ENCODE results near the gene SFI1. TPM values are rescaled to one million over a fixed set of nuclear protein-coding genes. Genes with fewer than 3 reads are reported as not detected.
"Not testable (repeated sequence)": the region's sequence is repeated elsewhere in the genome, so short reads cannot be mapped to it uniquely, and the experiment has no call there.

SFI1 gene
- total RNA-seq, 1 donor from 2014 or later: 352 TPM

DNA sequence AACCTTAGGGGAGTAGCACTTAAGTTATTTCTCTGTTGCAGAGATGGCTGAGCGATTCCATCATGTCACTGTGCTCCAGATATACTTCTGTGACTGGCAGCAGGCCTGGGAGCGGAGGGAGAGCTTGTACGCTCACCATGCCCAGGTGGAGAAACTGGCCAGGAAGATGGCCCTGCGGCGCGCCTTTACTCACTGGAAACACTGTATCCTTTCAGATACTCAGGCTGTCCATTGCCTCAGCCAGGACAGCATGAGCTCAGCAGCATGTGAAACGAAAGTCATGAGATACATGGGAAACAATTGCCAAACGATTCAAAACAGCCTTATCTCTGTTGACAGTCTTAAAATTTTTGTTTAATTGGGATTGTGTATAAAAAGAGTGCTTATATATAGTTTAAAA is 78.9 kb downstream of the SFI1 start:
- intact Hi-C loops (cut with micrococcal nuclease): no loop called here
- no peak overlapping the region for H3K27ac Mint-ChIP-seq
- peaks cover 60% of the 10 kb centered on the region for H3K36me3 Mint-ChIP-seq (ENCODE audit: low read depth)
- no peak for DNase-seq
- no peaks in the 10 kb centered on the region for H3K9me3 Mint-ChIP-seq
- no peaks in the 10 kb centered on the region for H3K27me3 Mint-ChIP-seq
- H3K4me3 Mint-ChIP-seq: no peak overlapping the region
- peaks cover 7% of the 10 kb centered on the region for H3K4me1 Mint-ChIP-seq

DNA sequence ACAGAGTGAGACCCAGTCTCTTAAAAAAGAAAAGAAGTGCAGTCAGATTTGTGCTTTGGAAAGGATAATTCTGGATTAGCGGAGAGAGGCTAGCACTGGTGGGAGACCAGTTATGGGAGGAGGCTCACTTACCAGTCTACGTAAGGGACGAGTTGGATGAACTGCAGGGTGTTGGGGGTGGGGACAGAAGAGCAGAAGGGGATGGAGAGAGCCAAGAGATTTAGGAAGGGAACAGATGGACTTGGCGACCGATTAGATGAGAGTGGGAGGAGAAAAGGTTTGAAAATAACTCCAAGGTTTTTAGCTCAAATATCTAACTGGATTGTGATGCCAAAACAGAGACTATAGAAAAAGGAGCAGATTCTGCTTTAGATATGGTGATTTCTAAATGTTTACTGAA is 81.4 kb downstream of the SFI1 start:
- Mint-ChIP-seq H3K36me3 (ENCODE audit: low read depth) (peaks cover 62% of the 10 kb centered on the region), H3K4me3 (no peak overlapping the region), H3K9me3 (no peaks in the 10 kb centered on the region), H3K27me3 (no peaks in the 10 kb centered on the region), H3K4me1 (peaks cover 12% of the 10 kb centered on the region), H3K27ac (peak overlapping the region; percentile 3)
- intact Hi-C loops (cut with micrococcal nuclease): no loop called here
- no peak for DNase-seq

DNA sequence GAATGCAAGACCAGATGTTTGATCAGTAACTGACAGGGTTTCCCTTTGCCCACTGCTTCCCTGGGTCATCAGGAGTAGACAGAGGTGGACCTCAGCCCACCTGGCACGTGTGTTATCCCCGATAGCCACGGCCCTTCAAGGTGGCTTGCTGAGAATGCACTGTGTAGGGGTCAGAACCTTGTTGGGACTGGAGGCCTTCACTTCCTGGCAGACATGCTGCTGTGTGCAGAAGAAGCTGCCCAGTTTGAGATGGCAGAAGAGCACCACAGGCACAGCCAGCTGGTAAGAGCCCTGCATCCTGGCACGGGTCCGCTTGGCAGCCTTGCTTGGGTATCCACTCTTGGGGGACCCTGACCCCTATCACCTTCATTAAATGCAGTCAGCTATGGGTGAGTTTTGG is 81.8 kb downstream of the SFI1 start:
- no peak for DNase-seq
- no peaks in the 10 kb centered on the region for H3K27me3 Mint-ChIP-seq
- intact Hi-C loops (cut with micrococcal nuclease): no loop called here
- no peak overlapping the region for H3K4me3 Mint-ChIP-seq
- H3K36me3 Mint-ChIP-seq (ENCODE audit: low read depth): peaks cover 58% of the 10 kb centered on the region
- H3K9me3 Mint-ChIP-seq: no peaks in the 10 kb centered on the region
- H3K27ac Mint-ChIP-seq: no peak overlapping the region
- H3K4me1 Mint-ChIP-seq: peaks cover 14% of the 10 kb centered on the region

DNA sequence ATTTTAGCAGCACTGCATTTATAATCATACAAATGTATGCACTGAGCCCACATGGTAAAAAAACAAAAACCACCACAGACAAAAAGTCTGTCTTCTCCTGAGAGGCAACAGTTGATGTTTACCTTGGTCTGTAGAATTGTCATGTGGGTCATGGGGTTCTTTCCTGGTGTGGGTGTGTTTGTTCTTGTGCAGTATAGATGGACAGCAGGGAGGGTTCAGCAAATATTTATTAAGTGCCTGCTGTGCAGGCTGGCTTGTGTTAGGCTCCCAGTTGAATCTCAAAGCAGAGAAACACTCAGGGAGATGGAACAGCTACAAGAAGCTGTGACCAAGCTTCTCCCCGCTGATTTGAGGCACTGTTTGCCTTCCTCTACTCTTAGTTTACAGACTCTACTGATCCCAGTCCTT is 83.5 kb downstream of the SFI1 start:
- Mint-ChIP-seq H3K27ac (peak overlapping the region; percentile 47), H3K9me3 (no peaks in the 10 kb centered on the region), H3K36me3 (ENCODE audit: low read depth) (peaks cover 61% of the 10 kb centered on the region), H3K4me3 (no peak overlapping the region), H3K4me1 (peaks cover 30% of the 10 kb centered on the region), H3K27me3 (no peaks in the 10 kb centered on the region)
- DNase-seq: no peak
- intact Hi-C loops (cut with micrococcal nuclease): loop anchor here (5.0 kb wide), 1 partner anchor 43 kb away; no protein-coding TSS in a partner anchor

DNA sequence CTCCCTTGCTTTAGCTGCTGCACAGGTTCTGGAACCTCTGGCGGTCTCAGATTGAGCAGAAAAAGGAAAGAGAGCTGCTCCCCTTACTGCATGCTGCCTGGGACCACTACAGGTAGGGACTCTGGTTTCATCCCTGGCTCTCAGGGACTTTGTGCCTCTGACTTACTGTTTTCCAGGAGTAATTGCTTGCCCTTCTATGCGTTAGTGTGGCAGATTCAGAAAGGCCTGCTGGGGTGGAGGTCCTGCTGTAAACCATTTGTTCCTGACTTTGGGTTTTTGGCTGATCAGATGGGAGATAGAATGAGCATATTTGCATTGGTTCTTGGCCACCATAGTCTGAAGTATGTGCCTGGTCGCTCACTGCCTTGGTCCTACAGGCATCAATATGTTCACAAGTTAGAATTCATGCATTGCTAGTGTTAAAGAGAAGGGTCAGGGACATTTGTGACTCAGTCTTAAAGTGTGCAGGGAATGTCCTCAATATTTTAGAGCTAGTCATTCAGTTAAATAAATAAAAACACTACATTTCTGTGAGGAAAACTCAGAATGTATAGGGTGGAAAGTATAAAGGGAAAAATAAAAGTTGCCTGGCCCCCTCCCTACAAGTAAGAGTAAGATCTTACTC is 87.6 kb downstream of the SFI1 start:
- no peak for DNase-seq
- H3K4me1 Mint-ChIP-seq: peaks cover 48% of the 10 kb centered on the region
- no peak overlapping the region for H3K4me3 Mint-ChIP-seq
- peaks cover 73% of the 10 kb centered on the region for H3K36me3 Mint-ChIP-seq (ENCODE audit: low read depth)
- intact Hi-C loops (cut with micrococcal nuclease): loop anchor here (2.0 to 5.0 kb wide), 2 partner anchors 47 to 87 kb away; partner anchors contain the start of gene SFI1
- H3K9me3 Mint-ChIP-seq: no peaks in the 10 kb centered on the region
- H3K27me3 Mint-ChIP-seq: no peaks in the 10 kb centered on the region
- H3K27ac Mint-ChIP-seq: peak overlapping the region; percentile 6

DNA sequence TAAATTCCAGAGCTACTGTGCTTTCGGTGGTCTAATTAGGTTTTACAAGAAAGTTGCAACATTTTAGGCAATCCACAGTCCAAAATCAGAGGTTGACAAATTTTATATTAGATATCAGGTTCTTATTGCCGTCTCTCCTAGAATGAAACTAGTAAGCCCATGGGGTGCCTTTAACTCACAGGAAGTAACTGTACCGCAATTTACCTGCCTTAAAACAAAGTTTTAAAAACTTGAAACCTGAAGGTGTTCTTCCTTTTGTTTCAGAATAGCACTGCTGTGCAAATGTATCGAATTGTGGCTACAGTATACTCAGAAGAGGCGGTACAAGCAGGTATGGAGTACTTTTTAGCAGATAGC is 88.4 kb downstream of the SFI1 start:
- Mint-ChIP-seq H3K4me3 (no peak overlapping the region), H3K36me3 (ENCODE audit: low read depth) (peaks cover 77% of the 10 kb centered on the region), H3K27me3 (no peaks in the 10 kb centered on the region), H3K9me3 (no peaks in the 10 kb centered on the region), H3K27ac (peak overlapping the region; percentile 6), H3K4me1 (peaks cover 47% of the 10 kb centered on the region)
- intact Hi-C loops (cut with micrococcal nuclease): loop anchor here (5.0 kb wide), 2 partner anchors 32 to 47 kb away; no protein-coding TSS in a partner anchor
- DNase-seq: no peak

DNA sequence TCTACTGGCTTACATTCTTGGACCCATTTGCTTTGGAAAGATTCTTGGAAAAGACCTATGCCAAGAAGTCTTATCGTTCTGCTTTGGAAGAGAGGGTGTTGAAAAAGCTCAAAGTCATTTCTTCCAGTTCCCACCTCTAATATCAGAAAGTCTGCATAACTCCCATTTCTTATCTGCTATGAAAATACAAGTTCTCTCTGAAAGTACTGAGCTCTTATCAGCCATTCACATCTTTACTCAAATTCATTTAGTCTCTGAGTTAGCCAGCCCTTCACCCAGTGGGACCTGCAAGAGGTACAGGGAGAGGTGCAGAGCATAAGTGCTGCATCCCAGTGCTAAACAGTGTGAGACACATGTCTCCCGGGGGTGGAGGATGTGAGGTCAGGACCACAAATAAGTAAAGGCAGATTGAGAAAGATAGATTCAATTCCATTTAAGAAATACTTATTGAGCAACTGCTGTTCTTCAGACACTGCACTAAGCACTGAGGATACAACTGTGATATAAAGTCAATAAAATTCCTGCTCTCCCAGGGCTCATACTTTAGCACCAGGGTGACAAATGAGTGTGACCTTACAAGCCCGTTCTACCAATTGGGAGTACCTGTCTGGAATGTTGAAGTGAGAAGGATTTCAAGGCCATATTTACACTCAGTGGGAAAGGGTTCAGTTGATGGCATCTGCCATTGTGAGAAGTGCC is 89.0 kb downstream of the SFI1 start:
- DNase-seq: peak; percentile 67
- H3K4me3 Mint-ChIP-seq: peak overlapping the region; percentile 35
- H3K27ac Mint-ChIP-seq: peak overlapping the region; percentile 88
- intact Hi-C loops (cut with micrococcal nuclease): loop anchor here (5.0 kb wide), 1 partner anchor 33 kb away; no protein-coding TSS in a partner anchor
- H3K36me3 Mint-ChIP-seq (ENCODE audit: low read depth): peaks cover 71% of the 10 kb centered on the region
- H3K9me3 Mint-ChIP-seq: no peaks in the 10 kb centered on the region
- no peaks in the 10 kb centered on the region for H3K27me3 Mint-ChIP-seq
- peaks cover 44% of the 10 kb centered on the region for H3K4me1 Mint-ChIP-seq

DNA sequence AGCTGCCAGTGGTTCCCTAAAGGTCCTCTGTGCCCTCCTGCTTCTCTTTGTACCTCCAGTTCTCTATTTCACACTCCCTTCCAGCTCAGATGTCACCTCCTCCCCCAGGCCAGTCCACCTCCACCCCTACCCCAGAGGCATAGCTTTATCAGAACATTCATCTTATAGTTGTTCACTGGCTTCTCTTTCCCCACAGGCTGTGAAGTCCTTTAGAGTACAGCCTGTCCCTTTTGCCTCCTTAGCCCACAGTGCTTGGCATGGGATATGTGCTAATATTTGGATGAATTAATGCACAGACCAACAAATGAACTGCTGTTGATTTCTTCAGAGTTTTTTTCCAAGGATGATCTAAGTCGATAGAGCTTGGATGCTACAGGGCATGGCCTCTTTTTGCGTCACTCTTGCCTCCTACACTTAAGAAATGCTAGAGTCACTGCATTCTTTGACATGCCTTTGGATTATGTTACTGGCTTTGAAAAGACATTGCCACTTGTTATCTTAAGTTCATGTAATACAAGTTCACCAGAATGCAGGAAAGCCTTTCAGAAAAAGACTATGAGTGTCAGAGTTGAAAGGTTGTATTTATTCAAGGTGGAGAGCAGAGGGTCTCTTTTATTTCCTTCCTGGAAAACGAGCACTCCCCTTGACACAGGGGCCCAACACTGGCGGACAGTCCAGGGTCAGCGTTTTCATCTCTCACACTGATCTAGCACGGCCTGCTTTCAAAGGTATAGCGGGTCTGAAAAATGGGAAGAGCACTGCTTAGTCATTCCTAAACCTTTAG is 90.0 kb downstream of the SFI1 start:
- H3K36me3 Mint-ChIP-seq (ENCODE audit: low read depth): peaks cover 68% of the 10 kb centered on the region
- no peaks in the 10 kb centered on the region for H3K27me3 Mint-ChIP-seq
- no peak for DNase-seq
- intact Hi-C loops (cut with micrococcal nuclease): loop anchor here (5.0 kb wide), 1 partner anchor 34 kb away; no protein-coding TSS in a partner anchor
- peaks cover 44% of the 10 kb centered on the region for H3K4me1 Mint-ChIP-seq
- no peaks in the 10 kb centered on the region for H3K9me3 Mint-ChIP-seq
- peak overlapping the region; percentile 62 for H3K4me3 Mint-ChIP-seq
- peak overlapping the region; percentile 88 for H3K27ac Mint-ChIP-seq

DNA sequence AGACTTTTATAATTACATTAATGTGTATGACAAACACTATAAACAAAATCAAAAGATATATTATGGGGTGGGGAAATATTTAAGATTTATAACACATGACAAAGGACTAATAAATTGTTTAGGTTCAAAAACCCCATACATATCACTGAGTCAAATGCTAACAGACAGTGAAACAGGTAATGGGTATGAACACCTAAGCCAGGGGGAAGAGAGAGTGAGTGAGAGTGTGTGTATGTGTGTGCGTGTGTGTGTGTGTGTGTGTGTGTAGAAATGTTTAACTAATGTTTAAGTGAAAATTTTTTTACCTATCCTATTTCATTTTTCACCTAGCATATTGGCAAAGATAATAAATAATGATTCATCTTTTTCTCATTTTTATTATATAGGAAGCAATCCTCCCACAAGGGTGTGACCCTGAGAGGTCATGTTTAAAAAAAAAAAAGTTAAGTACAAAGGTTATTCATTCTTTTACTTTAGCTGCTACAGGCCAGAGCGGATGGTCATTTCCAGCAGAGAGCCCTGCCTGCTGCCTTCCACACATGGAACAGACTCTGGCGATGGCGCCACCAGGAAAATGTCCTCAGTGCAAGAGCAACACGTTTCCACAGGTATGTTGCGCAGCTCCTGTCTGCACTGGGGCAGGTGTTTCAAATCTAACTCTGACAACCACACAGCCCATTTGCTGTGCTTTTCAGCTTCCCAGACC is 92.8 kb downstream of the SFI1 start:
- intact Hi-C loops (cut with micrococcal nuclease): loop anchor here (5.0 kb wide), 1 partner anchor 37 kb away; no protein-coding TSS in a partner anchor
- H3K27me3 Mint-ChIP-seq: no peaks in the 10 kb centered on the region
- H3K9me3 Mint-ChIP-seq: no peaks in the 10 kb centered on the region
- H3K27ac Mint-ChIP-seq: peak overlapping the region; percentile 34
- H3K36me3 Mint-ChIP-seq (ENCODE audit: low read depth): peaks cover 57% of the 10 kb centered on the region
- H3K4me1 Mint-ChIP-seq: peaks cover 27% of the 10 kb centered on the region
- no peak overlapping the region for H3K4me3 Mint-ChIP-seq
- no peak for DNase-seq

DNA sequence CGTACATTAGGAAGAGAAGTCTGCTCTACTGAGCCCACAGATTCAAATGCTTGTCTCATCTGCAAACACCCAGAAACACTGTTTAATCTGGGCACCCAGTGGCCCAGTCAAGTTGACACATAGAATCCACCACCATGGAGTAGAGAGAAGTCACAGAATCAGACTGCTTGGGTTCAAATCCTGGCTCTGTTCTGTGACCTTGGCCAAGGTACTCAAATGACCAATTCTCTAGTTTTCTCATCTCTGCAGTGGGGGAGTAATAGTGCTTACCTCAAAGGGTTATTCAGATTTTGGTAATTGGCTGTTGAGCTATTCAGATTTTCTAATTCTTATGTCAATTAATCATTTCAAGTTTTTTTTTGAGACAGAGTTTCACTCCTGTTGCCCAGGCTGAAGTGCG is 93.8 kb downstream of the SFI1 start:
- H3K4me3 Mint-ChIP-seq; intact Hi-C loops (cut with micrococcal nuclease); H3K9me3 Mint-ChIP-seq; DNase-seq; H3K27ac Mint-ChIP-seq; H3K27me3 Mint-ChIP-seq: not testable (repeated sequence)
- Mint-ChIP-seq H3K36me3 (ENCODE audit: low read depth) (peaks cover 49% of the 10 kb centered on the region), H3K4me1 (peaks cover 17% of the 10 kb centered on the region)

DNA sequence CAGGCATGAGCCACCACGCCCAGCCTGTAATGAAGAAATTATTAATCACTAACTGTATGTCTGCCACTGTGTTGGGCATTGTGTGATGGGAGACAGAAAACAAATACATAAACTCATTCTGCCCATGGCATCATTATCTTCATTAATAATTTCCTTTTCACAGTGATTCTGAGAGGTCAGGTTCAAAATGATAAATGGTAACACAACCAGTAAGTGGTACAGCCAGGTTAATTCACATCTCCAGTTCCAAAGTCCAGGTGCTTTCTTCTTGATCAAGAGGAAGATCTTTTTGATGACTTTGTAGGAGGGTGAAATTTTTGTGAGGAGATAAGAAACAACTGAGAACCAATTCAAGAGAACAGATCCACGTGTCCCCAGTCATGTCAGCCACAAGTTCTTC is 98.9 kb downstream of the SFI1 start:
- no peaks in the 10 kb centered on the region for H3K27me3 Mint-ChIP-seq
- no peaks in the 10 kb centered on the region for H3K4me1 Mint-ChIP-seq
- peak overlapping the region; percentile 4 for H3K27ac Mint-ChIP-seq
- no peak for DNase-seq
- peaks cover 21% of the 10 kb centered on the region for H3K36me3 Mint-ChIP-seq (ENCODE audit: low read depth)
- no peak overlapping the region for H3K4me3 Mint-ChIP-seq
- H3K9me3 Mint-ChIP-seq: no peaks in the 10 kb centered on the region
- intact Hi-C loops (cut with micrococcal nuclease): loop anchor here (5.0 kb wide), 1 partner anchor 38 kb away; no protein-coding TSS in a partner anchor

DNA sequence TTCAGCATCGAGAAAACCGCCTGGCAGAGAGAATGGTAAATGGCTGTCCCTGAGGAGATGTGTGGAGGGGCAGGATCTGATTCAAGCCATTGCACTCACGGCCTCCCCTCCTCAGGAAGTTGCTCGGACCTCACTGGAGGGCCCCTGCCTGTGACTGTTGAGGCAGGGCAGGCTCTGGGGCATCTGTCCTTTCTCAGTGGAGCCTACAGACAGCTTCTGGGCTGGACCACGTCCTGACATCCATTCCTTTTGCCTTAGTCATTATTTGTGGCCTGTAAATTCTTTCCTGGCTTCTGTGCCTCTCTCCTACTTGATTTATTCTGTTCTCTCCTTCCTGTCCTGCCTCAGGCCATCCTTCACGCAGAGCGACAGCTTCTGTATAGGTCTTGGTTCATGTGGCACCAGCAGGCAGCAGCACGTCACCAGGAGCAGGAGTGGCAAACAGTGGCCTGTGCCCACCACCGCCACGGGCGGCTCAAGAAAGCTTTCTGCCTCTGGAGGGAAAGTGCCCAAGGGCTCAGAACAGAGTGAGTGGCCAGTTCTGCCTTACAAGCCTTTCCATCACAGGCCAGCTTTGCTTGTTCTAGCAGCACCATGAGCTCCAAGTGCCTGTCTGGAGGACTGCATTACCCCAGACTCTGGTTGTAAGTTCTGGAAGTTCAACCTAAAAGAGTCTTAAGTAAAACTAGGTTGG is 106.1 kb downstream of the SFI1 start:
- DNase-seq: no peak
- intact Hi-C loops (cut with micrococcal nuclease): no loop called here
- Mint-ChIP-seq H3K4me1 (peaks cover 3% of the 10 kb centered on the region), H3K36me3 (ENCODE audit: low read depth) (peaks cover 44% of the 10 kb centered on the region), H3K4me3 (no peak overlapping the region), H3K9me3 (no peaks in the 10 kb centered on the region), H3K27ac (no peak overlapping the region), H3K27me3 (no peaks in the 10 kb centered on the region)

DNA sequence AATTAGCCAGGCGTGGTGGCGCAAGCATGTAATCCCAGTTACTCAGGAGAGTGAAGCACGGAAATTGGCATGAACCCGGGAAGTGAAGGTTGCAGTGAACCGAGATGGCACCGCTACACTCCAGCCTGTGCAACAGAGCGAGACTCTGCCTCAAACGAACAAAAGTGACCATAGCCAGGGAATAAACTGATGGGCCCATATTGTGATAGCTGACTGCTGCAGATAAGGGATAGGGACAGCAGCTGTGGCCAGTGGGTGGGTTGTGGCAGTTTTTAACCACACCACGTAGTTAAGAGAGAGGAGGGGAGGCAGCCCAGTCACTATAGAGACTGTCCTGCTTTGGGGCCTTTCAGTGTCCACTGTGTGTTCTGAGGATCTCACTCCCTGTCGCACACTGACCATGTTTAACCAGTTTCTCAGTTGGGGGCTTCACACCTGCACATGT is 106.8 kb downstream of the SFI1 start:
- Mint-ChIP-seq H3K36me3 (ENCODE audit: low read depth) (peaks cover 48% of the 10 kb centered on the region), H3K4me1 (peaks cover 3% of the 10 kb centered on the region), H3K27me3 (no peaks in the 10 kb centered on the region), H3K27ac (no peak overlapping the region), H3K4me3 (no peak overlapping the region), H3K9me3 (no peaks in the 10 kb centered on the region)
- intact Hi-C loops (cut with micrococcal nuclease): no loop called here
- DNase-seq: no peak
